Hindlimb muscle (tissue), 1 donor: ENCODE measurements around the gene FLT3. TPM values are rescaled to one million over a fixed set of nuclear protein-coding genes. Genes with fewer than 3 reads are reported as not detected.
A peak's percentile ranks its signal among the peaks of the same experiment; 100 is the strongest.
"Not testable (repeated sequence)": the region's sequence is repeated elsewhere in the genome, so short reads cannot be mapped to it uniquely, and the experiment has no call there.

Experiments used
- DNase-seq: peaks from one replicate; pipeline ENCODE4 v3.0.0-alpha.2; 2013
- polyA plus RNA-seq: library from polyadenylated mRNA; unstranded; fragments of 120-200 nt; gene quantifications from one replicate; pipeline ENCODE4 v1.2.1, GENCODE V29; 2013; ENCODE audit not compliant: insufficient read length

The FLT3 gene
- polyA plus RNA-seq, 1 donor = 0.32 TPM

DNA sequence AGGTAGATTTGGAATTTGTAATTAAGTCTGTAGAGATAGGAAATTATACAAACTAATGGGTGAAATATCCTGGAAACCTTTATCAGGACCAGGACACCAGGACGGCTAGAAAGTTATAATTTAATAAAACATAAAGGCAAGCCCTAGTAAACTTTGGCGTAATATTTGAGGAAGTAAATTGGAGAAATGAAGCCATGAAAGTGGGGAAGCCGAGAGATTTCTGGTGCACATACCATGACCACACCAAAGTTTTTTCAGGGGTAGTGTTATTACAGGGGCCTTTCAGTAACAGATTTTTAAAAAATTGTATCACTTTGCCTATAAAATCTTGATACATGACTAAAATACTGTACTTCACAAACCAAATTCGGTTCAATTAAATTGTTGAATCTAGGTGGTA is 57.2 kb downstream of the FLT3 start:
- DNase-seq = no peak

DNA sequence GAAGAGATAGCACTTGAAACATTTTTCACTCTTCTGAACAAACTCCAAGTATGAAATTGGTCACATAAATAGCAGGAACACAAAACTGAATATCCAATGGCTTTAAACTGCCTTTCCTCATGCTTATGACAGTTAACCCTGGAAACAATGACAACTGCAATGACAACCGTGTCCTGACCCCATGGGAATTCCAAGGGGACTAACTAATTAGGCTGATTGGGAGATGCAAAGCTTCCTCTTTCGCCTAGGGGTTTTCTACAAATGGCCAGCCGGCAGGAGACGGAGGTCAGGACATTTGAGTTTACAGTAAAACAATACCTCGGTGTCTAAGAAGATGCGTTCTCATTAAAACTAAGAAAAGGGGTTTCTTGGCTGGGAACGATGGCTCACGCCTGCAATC is 58.9 kb downstream of the FLT3 start:
- DNase-seq = no peak

- no peak for DNase-seq
Measured at GRCh38 chr13:28041031-28041461, 59.3 kb downstream of the FLT3 start.

DNA sequence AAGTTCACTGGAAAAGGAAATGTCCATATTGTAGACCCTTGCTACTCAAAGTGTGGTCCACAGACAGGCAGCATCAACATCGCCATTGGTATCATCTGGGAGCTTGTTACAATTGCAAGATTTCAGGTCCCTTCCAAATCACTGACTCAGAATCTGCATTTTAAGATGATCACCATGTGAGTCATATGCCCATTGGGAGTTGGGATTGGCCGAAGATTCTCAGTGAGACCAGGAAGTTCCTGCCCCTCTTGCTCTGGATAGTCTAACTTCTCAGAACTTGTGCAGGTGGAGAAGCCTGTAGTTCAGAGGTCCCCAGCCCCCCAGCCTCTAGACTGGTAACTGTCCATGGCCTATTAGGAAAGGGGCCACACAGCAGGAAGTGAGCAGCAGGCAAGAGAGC is 63.0 kb downstream of the FLT3 start:
- DNase-seq = no peak

GRCh38 chr13:28035146-28035782 is 65.1 kb downstream of the FLT3 start:
- no peak for DNase-seq

GRCh38 chr13:28033894-28034655 is 66.3 kb downstream of the FLT3 start:
- DNase-seq = no peak

GRCh38 chr13:28032438-28032837 is 67.9 kb downstream of the FLT3 start:
- not testable (repeated sequence) for DNase-seq

GRCh38 chr13:28031896-28032288 is 68.5 kb downstream of the FLT3 start:
- no peak for DNase-seq

GRCh38 chr13:28031220-28031895 is 69.0 kb downstream of the FLT3 start:
- peak; percentile 16 for DNase-seq

- no peak for DNase-seq
Measured at GRCh38 chr13:28027607-28028364, 72.6 kb downstream of the FLT3 start.

- DNase-seq = no peak
Measured at GRCh38 chr13:28027071-28027470, 73.3 kb downstream of the FLT3 start.

DNA sequence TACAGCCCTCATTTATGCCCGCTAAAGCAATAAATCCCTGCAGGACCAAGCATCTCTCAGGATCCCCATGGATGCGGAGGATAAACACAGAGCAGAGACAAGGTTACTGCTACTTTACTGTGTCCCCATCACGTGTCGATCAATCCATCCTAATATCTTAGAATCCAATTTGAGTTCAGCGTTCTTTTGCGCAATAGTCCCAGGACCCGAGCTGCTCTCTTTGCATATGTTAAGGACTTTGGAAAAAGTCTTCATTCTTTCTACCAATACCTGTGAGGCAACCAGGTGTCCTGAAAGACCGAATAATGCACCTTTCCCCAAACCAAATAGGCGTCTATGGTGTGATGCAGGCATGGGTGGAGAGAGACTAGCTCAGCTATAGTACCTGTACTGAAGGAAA is 73.9 kb downstream of the FLT3 start:
- DNase-seq = no peak

- no peak for DNase-seq
Measured at GRCh38 chr13:28022848-28023518, 77.4 kb downstream of the FLT3 start.

GRCh38 chr13:28014301-28014700 is 86.1 kb downstream of the FLT3 start:
- DNase-seq = no peak

DNA sequence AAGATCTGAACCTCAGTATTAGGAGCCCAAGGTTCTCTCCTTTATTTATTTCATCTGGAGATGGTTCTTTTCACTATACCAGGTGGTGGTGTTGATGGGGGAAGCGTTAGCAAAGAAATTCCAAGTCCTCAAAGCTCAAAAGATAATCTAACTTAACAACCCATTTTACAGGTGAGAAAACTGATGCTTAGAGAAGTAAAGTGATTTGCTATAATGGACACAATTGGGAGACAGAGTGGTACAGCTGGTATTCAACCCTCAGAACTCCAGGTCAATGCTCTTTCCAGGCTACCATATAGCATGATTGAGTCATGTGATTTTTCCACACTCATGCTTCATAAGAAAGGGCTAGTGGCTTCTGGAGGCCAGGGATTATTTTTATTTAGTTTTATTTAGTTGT is 86.9 kb downstream of the FLT3 start:
- no peak for DNase-seq

DNA sequence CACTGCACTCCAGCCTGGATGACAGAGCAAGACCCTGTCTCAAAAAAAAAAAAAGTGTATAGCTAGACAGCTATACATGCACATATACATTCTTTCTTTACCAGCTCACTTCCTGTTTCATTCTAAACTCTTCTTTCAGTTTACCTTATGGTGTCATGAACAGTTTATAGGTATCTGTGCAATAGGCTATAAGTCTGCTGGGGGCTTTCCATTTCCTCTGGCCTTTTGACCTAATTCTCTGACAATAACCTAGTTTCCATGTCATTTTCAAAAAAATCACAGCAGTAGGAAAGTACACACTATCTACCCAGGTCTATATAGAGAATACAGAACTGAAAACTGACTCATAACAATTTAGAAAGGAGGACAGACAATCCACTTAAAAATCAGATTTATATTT is 87.5 kb downstream of the FLT3 start:
- no peak for DNase-seq

DNA sequence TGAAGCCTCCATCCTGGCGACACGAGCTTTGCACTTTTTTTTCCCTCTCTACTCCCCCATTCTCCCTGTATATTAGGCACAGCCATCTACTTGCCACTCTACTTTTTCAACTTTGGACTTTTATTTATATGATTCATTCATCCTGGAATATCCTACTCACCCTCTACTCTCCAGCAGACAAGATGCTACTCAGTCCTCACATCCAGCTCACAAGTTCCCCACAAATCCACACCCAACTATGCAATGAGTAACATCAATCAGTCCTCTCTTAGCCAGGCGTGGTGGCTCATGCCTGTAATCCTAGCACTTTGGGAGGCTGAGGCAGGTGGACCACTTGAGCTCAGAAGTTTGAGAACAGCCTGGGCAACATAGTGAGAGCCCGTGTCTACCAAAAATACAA is 88.0 kb downstream of the FLT3 start:
- DNase-seq = no peak

GRCh38 chr13:28010046-28010445 is 90.3 kb downstream of the FLT3 start:
- DNase-seq = no peak

- DNase-seq = not testable (repeated sequence)
Measured at GRCh38 chr13:28005016-28005415, 95.4 kb downstream of the FLT3 start.

GRCh38 chr13:28002886-28003698 is 97.3 kb downstream of the FLT3 start:
- DNase-seq = no peak

DNA sequence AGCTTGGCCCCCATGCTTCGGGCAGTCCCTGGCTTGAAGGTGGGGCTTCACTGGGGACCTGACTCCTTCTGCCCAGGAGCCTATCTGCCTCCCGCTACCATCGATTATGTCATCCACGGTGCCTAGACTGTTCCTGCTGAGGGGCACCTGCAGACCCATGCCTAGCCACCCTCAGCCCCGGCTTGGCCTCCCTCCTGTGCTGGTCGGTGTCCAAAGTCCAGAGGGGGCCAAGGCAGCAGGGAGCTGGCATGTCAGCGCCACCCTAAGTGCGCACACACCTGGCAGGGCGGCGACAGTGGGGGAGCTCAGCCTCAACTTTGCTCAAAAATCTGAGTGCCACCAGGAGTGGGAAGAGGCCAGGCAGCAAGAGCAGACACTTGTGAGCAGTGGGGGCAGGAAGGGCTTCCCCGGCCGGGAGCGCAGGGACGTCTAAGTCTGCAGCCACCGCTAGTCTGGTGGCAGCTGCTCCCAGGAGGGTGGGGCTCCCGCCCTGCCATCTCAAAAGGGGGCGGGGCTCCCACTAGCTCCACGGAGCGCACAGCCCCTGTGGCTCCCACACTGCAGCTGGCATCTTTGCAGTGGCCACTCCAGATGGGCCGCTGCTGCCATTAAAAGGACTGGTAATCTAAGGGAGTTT is 98.4 kb downstream of the FLT3 start:
- DNase-seq = no peak
